Measurements from ENCODE around the gene TRMT2A.

The TRMT2A gene

DNA sequence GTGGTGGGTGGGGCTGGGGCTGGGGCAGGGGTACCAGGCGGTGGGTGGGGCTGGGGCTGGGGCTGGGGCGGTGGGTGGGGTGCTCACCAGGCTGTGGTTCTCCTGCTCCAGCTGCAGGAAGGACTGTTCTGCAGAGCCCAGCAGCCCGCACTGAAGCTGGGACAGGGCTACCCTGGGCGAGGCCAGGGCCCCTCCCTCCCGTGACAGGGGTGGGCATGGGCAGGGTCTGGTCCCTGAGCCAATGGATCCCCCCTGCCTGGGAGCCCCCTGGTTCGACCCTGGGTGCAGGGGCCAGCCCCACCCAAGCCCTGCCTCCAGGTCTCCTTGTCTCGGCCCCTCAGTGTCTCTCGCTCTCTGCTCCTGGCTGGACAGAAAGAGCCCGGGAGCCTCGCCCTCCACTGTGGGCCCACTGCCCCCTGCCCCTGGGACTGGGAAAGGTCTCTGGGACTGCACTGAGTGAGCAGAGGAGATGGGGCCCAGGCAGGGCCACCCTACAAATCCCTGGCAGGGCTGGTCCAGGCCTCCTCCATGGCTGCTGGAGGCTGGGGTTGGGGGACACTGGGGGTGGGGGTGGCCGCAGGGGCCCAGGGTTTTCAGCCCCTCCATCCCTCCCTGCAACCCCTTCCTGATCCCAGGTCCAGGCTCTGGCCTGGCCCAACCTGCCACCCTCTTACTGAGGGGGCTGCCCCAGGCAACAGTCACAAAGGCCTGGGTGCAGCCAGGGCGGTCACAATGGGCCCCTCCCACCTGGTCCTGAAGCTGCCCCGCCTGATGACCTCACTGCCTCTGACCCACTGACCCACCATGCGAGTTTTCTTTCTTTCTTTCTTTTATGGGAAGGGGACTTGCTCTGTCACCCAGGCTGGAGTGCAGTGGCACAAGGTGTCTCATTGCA is 33.6 kb upstream of the TRMT2A start, which contains the start of gene CCDC188:
CCDC188 (minus strand) TSS at position 675 of the 895 bp plus-strand sequence; CDS start at position 606, 69 bp downstream.
- DNase-seq (no peak), ATAC-seq (ENCODE audit: insufficient read depth, low read depth) (no peak)
- H3K4me1 ChIP-seq (ENCODE audit: insufficient read depth, low read length), result no peaks in the 10 kb centered on the region
- H3K9ac ChIP-seq (ENCODE audit: low read depth, low read length), result no peak within 1 kb of the TSS
- H3K9me3 ChIP-seq (ENCODE audit: insufficient read depth, low read length, severe bottlenecking), result no peaks in the 10 kb centered on the region
- no peaks in the 10 kb centered on the region for H3K27me3 ChIP-seq (ENCODE audit: insufficient read depth, low read length, poor library complexity)
- no peak within 1 kb of the TSS for H3K27ac ChIP-seq (ENCODE audit: low read length)
- H3K4me3 ChIP-seq (ENCODE audit: low read depth in 1 of 2, low read length in 2 of 2), result no peak within 1 kb of the TSS
- no peaks in the 10 kb centered on the region for H3K79me2 ChIP-seq (ENCODE audit: insufficient read depth, low read length)
- no peak within 1 kb of the TSS for H3K4me2 ChIP-seq (ENCODE audit: insufficient read depth, low read length)
- TF ChIP-seq, protein P1, sequence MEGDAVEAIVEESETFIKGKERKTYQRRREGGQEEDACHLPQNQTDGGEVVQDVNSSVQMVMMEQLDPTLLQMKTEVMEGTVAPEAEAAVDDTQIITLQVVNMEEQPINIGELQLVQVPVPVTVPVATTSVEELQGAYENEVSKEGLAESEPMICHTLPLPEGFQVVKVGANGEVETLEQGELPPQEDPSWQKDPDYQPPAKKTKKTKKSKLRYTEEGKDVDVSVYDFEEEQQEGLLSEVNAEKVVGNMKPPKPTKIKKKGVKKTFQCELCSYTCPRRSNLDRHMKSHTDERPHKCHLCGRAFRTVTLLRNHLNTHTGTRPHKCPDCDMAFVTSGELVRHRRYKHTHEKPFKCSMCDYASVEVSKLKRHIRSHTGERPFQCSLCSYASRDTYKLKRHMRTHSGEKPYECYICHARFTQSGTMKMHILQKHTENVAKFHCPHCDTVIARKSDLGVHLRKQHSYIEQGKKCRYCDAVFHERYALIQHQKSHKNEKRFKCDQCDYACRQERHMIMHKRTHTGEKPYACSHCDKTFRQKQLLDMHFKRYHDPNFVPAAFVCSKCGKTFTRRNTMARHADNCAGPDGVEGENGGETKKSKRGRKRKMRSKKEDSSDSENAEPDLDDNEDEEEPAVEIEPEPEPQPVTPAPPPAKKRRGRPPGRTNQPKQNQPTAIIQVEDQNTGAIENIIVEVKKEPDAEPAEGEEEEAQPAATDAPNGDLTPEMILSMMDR (IDR thresholded peaks at IDR 0.05; ENCODE audit: borderline replicate concordance, extremely low read depth, low read length, poor library complexity, severe bottlenecking), result no peak
- TF ChIP-seq EZH2 (IDR thresholded peaks at IDR 0.05; ENCODE audit: borderline replicate concordance, low read depth, low read length, severe bottlenecking), result no peak
- no peaks in the 10 kb centered on the region for H3K36me3 ChIP-seq (ENCODE audit: insufficient read depth, low read length)
- H4K20me1 ChIP-seq (ENCODE audit: insufficient read depth, low read length), result peaks cover 3% of the 10 kb centered on the region; the same call in 1 of the 2 replicates
- no peak within 1 kb of the TSS for H2AFZ ChIP-seq (ENCODE audit: low read depth, low read length)

DNA sequence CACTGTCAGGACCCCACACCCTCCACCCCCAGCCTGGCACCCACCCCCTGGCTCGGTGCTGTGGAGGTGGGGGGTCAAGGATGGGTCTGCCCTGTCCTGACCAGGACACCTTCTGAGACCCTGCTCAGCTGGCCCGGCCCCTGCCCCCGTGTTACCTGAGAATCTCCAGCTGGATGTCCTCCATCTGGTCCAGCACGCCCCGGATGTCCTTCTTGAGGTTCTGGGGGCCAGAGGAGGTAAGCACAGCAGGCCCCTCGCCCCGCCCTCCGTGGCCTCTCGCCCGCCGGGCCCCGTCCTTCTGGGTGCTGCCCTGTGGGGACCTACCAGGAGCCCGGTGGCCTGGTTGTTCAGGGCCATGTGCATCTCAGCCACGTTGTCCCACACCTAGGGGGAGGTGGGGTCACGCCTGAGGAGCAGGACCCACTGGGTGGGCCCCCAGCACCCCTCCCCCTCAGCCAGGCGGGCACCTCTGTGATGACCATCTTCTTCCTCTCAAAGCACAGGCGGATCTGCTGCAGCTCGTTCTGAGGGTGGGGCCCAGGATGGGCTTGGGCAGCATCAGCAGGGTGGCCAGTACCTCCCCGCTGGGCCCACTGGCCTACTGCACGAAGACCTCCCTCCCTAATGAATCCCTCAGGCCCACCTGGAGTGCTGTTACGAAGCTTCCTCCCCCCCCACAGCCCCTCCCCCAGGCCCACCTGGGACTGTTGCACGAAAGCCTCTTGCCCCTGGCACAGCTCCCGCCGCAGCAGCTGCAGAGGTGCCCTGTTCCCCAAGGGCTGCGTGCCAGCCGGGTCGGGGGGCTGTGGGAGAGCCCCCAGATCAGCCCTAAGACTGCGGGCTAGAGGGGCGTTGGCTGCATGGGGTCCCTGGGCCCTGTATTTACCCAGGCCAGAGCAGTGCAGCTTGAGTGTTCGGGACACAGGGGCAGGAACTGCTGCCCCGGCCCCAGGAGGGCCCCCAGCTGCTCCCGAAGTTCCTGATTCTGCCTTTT is 32.5 kb upstream of the TRMT2A start:
- no peak for TF ChIP-seq EZH2 (IDR thresholded peaks at IDR 0.05; ENCODE audit: borderline replicate concordance, low read depth, low read length, severe bottlenecking)
- TF ChIP-seq, protein P1 (IDR thresholded peaks at IDR 0.05; ENCODE audit: borderline replicate concordance, extremely low read depth, low read length, poor library complexity, severe bottlenecking), result no peak
- H4K20me1 ChIP-seq (ENCODE audit: insufficient read depth, low read length), result peaks cover 7% of the 10 kb centered on the region; the same call in 1 of the 2 replicates
- H3K27ac ChIP-seq (ENCODE audit: low read length), result no peak overlapping the region
- no peak overlapping the region for H3K9ac ChIP-seq (ENCODE audit: low read depth, low read length)
- ATAC-seq (ENCODE audit: insufficient read depth, low read depth) (no peak), DNase-seq (no peak)
- no peak overlapping the region for H2AFZ ChIP-seq (ENCODE audit: low read depth, low read length)
- no peaks in the 10 kb centered on the region for H3K36me3 ChIP-seq (ENCODE audit: insufficient read depth, low read length)
- no peaks in the 10 kb centered on the region for H3K4me1 ChIP-seq (ENCODE audit: insufficient read depth, low read length)
- no peak overlapping the region for H3K4me3 ChIP-seq (ENCODE audit: low read depth in 1 of 2, low read length in 2 of 2)
- H3K79me2 ChIP-seq (ENCODE audit: insufficient read depth, low read length), result no peaks in the 10 kb centered on the region
- no peaks in the 10 kb centered on the region for H3K9me3 ChIP-seq (ENCODE audit: insufficient read depth, low read length, severe bottlenecking)
- H3K4me2 ChIP-seq (ENCODE audit: insufficient read depth, low read length), result no peak overlapping the region
- no peaks in the 10 kb centered on the region for H3K27me3 ChIP-seq (ENCODE audit: insufficient read depth, low read length, poor library complexity)

DNA sequence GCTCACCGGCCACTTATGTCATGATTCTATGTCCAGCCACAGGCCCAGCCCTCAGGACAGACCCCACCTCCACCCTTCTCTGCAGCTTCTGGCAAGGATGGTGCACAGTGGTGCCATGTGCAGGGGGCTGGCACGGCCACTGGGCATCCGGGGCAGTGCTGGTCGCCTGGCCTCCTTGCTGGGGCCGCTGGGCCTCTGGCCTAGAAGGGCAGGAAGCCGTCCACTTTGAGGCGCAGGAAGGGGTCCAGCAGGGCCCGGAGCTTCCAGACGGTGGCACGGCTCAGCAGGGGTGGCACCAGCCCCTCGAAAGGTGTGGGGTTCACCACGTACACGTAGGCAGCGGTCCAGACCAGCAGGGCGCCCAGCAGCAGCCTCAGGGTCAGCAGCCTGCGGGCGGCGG is 31.4 kb upstream of the TRMT2A start:
- Histone ChIP-seq H3K9me3 (ENCODE audit: insufficient read depth, low read length, severe bottlenecking) (no peaks in the 10 kb centered on the region), H3K4me1 (ENCODE audit: insufficient read depth, low read length) (no peaks in the 10 kb centered on the region), H3K4me3 (ENCODE audit: low read depth in 1 of 2, low read length in 2 of 2) (no peak overlapping the region), H3K79me2 (ENCODE audit: insufficient read depth, low read length) (no peaks in the 10 kb centered on the region), H2AFZ (ENCODE audit: low read depth, low read length) (no peak overlapping the region), H4K20me1 (ENCODE audit: insufficient read depth, low read length) (peaks cover 7% of the 10 kb centered on the region; the same call in 1 of the 2 replicates), H3K9ac (ENCODE audit: low read depth, low read length) (no peak overlapping the region), H3K4me2 (ENCODE audit: insufficient read depth, low read length) (no peak overlapping the region), H3K27me3 (ENCODE audit: insufficient read depth, low read length, poor library complexity) (no peaks in the 10 kb centered on the region), H3K27ac (ENCODE audit: low read length) (no peak overlapping the region), H3K36me3 (ENCODE audit: insufficient read depth, low read length) (no peaks in the 10 kb centered on the region)
- DNase-seq (no peak), ATAC-seq (ENCODE audit: insufficient read depth, low read depth) (no peak)
- TF ChIP-seq, protein P1 (IDR thresholded peaks at IDR 0.05; ENCODE audit: borderline replicate concordance, extremely low read depth, low read length, poor library complexity, severe bottlenecking), result no peak
- TF ChIP-seq EZH2 (IDR thresholded peaks at IDR 0.05; ENCODE audit: borderline replicate concordance, low read depth, low read length, severe bottlenecking), result no peak
